Sciatic nerve (tissue), 2 donors: ENCODE results near the gene CPN2. TPM values are rescaled to one million over a fixed set of nuclear protein-coding genes. Genes with fewer than 3 reads are reported as not detected.

ENCODE experiments used
- ATAC-seq: fragments of 200-7000 bp; cut with Tn5 transposase; one replicate; pipeline ENCODE4 v1.9.1; 2020; ENCODE audit warnings: mild to moderate bottlenecking, moderate library complexity
- DNase-seq: peaks from one replicate; pipeline ENCODE4 v3.0.0-alpha.2; 2020; ENCODE audit warnings: low spot score
- intact Hi-C: fragments of 100-400 bp; cut with DNase I; formaldehyde crosslinking; loops from one replicate; pipeline ENCODE4 v1.14.2; 2022
- total RNA-seq: library from RNA; stranded (reverse); fragmentation: NEBNext Ultra II Directional; extraction: Animal tissue kit (Norgen Biotek cat#: 25700); gene quantifications from one replicate; pipeline ENCODE4 v1.2.1, GENCODE V29; 2021
- donor health status: DM: no; HTN: no; CAD: no.
- donor health status: DM: no; HTN: no; CAD: no.

Gene CPN2, protein sequence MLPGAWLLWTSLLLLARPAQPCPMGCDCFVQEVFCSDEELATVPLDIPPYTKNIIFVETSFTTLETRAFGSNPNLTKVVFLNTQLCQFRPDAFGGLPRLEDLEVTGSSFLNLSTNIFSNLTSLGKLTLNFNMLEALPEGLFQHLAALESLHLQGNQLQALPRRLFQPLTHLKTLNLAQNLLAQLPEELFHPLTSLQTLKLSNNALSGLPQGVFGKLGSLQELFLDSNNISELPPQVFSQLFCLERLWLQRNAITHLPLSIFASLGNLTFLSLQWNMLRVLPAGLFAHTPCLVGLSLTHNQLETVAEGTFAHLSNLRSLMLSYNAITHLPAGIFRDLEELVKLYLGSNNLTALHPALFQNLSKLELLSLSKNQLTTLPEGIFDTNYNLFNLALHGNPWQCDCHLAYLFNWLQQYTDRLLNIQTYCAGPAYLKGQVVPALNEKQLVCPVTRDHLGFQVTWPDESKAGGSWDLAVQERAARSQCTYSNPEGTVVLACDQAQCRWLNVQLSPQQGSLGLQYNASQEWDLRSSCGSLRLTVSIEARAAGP
- total RNA-seq = not detected

DNA sequence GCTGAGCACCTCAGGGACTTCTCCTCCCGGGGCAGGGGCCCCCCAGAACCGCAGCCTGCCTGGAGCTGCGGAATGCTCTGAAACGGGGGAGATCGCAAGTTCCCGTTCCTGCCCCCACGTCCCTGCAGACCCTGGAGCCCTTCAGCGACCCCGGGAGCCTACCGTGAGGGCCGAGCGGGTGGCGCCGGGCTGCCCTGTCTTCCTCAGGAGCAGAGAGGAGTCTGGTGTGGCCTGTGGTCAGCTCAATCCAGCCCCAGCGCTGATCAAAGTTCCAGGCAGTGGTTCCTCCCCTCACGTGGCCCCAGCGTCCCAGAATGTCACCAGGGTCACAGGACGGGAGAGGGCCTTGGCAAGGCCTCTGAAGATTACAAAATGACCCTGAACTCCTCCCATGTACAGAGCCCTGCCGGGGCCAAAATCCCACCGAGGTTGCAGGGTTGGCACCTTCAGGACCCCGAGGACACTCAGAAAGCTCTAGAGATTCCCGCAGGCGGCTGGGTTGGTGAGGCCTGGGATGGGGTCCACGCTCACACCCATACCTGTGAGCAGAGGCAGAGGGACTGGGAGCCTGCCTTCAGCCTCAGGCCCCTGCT lies at the start of gene CPN2:
TSS of gene CPN2 (minus strand) at position 249 of the 593 bp plus-strand sequence. CDS start 8,626 bp downstream, outside the sequence.
- intact Hi-C loops = no loop called here
- ATAC-seq (no peak), DNase-seq (no peak)

DNA sequence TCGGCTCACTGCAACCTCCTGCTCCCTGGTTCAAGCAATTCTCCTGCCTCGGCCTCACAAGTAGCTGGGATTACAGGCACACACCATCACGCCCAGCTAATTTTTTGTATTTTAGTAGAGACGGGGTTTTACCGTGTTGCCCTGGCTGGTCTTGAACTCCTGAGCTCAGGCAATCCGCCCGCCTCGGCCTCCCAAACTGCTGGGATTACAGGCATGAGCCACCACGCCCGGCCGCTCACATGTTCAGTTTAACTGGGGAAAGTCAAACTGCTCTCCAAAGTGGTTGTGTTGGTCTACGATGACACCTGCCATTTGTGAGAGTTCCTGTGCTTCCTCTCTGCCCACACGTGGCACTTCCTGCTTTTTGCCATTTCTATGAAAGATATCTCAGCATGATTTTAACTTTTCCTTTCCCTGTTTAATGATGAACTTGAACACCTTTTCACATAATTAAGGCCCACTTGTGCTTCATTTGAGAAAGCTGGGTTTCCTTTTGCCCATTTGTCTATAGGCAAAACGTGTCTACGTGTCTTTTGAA lies 48.8 kb upstream of the CPN2 start:
- ATAC-seq (no peak), DNase-seq (no peak)
- intact Hi-C loops = loop anchor here (5.0 kb wide), 1 partner anchor 63 kb away; no protein-coding TSS in a partner anchor

DNA sequence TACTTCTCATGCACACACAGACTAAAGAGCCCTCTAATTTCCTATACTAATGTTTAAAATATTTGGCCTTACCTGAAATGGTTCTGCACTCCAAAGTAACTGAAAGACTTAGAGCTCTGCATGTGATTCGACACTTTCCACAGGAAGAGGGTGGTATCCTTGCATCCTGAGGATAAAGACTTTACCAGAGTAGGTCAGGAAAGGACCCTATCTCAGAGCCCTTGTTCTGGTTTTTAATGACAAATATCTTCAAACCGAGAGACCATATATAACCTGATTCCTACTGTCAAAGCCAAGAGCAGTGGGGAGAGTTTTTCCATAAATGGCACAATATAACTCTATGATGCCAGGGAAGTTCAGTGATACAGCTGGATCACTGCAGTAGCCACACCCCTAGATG lies 48.0 kb upstream of the CPN2 start, which contains the start of gene GP5:
TSS of gene GP5 (minus strand) at position 101 of the 400 bp plus-strand sequence. CDS start 984 bp downstream, outside the sequence.
- DNase-seq (no peak), ATAC-seq (no peak)
- intact Hi-C loops = no loop called here

GRCh38 chr3:194397757-194398312 lies 46.7 kb upstream of the CPN2 start:
- DNase-seq (no peak), ATAC-seq (peak; percentile 37)
- intact Hi-C loops = no loop called here

- intact Hi-C loops = no loop called here
- ATAC-seq (peak; percentile 29), DNase-seq (no peak)
Measured at GRCh38 chr3:194396859-194397756, 46.0 kb upstream of the CPN2 start.

GRCh38 chr3:194396539-194396858 lies 45.4 kb upstream of the CPN2 start:
- ATAC-seq = peak; percentile 23
- intact Hi-C loops = no loop called here
- DNase-seq = no peak

GRCh38 chr3:194395778-194396538 lies 44.8 kb upstream of the CPN2 start:
- DNase-seq (no peak), ATAC-seq (peak; percentile 94)
- intact Hi-C loops = no loop called here

GRCh38 chr3:194395212-194395611 lies 44.1 kb upstream of the CPN2 start:
- no peak for ATAC-seq
- intact Hi-C loops = no loop called here
- DNase-seq = no peak

GRCh38 chr3:194392576-194392975 lies 41.4 kb upstream of the CPN2 start:
- no peak for ATAC-seq
- intact Hi-C loops = no loop called here
- no peak for DNase-seq

DNA sequence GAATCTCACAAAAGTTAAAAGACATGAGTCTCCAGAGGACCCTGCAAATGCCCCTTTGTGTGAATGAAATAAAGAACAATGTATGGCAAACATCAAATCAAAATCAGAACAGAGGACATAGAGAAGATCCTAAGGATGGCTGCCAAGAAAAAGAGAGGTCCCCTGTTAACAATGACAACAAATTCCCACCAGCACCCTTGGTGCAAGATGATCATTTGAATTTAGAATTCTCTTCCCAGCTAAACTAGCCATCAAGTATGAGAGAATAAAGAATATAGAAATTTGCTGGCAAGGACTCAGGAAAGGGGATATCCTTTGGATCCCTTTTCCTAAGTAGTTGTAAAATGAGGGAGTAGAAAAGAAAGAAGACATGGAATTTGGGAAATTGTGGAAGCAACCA lies 39.7 kb upstream of the CPN2 start:
- intact Hi-C loops = no loop called here
- no peak for ATAC-seq
- DNase-seq = no peak

GRCh38 chr3:194389269-194389668 lies 38.1 kb upstream of the CPN2 start:
- ATAC-seq (no peak), DNase-seq (no peak)
- intact Hi-C loops = no loop called here

DNA sequence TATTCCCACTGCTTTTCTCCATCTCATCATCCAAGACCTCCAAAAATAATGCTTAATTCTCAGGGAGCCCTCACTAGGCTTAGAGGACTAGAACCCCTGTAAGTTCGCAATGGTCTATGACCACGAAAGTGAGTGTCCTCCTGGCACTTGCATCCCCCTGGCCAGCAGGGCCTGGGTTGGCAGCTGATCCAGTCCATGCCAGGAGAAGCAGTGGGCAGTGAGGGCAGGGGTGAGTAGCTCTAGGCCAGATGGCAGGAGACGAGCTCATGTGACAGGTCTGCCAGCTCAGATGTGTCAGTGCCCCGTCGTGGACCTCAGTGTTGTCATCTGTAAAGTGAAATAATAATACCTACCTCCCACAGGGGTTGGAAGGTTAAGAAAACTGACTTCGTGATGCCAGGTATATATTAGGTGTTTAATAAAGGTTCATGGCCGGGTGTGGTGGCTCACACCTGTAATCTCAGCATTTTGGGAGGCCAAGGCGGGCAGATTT lies 36.8 kb upstream of the CPN2 start:
- ATAC-seq = no peak
- intact Hi-C loops = no loop called here
- no peak for DNase-seq

DNA sequence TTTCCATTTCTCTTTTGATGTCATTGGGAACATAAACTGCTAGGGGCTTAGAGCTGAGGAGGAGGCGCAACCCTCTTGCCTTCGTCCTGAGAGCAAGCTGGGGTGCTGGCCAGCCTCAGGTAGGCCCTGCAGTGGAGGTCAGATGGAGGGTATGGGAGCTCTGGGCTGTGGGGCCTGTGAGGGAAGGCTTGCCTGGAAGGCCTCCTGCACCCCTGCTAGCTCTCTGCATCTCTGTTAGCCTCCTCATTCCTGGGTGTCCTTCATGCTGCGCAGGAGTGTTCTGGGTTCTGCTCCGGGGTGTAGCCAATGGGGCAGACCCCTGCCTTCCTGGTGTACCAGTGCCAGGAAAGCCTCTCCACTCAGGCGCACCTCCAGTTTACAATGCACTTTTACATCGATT lies 36.1 kb upstream of the CPN2 start:
- DNase-seq = no peak
- intact Hi-C loops = no loop called here
- ATAC-seq = no peak

DNA sequence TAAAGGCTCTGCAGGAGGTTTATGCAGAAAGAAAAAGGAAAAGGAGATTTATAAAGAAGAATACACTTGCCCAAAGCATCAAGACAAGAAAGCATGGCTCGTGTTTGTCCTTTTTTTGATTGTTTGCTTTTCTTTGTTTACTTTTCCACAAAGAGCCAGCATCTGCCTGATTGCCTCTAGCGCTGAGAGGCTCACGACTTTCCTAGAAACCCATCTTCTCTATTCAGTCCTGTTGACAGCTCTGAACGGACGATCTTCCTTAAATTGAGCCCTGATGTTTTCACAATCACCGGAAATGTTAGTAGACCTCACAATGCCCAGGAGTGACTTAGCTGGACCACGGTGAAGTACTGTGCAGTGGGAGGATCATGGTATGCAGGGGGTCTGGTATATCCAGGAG lies 35.5 kb upstream of the CPN2 start:
- no peak for DNase-seq
- intact Hi-C loops = no loop called here
- no peak for ATAC-seq

DNA sequence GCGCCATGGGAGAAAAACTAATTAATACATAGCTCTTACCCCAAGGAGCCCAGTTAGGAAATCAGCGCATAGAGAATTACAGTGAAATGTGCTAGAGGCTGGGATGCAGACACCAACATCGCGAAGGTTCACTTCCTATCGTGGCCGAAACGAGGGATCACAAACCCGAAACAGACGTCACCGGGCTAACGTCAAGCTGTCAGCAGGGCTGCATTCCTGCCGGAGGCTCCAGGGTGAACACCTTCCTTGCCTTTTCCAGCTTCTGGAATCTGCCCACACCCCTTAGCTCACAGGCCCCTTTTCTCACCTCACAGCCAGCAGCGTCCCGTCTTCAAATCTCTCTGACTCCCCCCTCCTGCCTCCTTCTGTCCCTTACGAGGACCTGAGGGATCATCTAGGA lies 34.9 kb upstream of the CPN2 start:
- intact Hi-C loops = no loop called here
- ATAC-seq = no peak
- DNase-seq = no peak

- intact Hi-C loops = no loop called here
- ATAC-seq (no peak), DNase-seq (no peak)
Measured at GRCh38 chr3:194384569-194385001, 33.5 kb upstream of the CPN2 start.

- intact Hi-C loops = no loop called here
- DNase-seq (no peak), ATAC-seq (no peak)
Measured at GRCh38 chr3:194384156-194384555, 33.0 kb upstream of the CPN2 start.
